Measurements from ENCODE around the gene KLLN. TPM values are rescaled to one million over a fixed set of nuclear protein-coding genes. Genes with fewer than 3 reads are reported as not detected.

KLLN gene
- total RNA-seq, 1 experiment from 2014 or later, result 1.3 TPM

DNA sequence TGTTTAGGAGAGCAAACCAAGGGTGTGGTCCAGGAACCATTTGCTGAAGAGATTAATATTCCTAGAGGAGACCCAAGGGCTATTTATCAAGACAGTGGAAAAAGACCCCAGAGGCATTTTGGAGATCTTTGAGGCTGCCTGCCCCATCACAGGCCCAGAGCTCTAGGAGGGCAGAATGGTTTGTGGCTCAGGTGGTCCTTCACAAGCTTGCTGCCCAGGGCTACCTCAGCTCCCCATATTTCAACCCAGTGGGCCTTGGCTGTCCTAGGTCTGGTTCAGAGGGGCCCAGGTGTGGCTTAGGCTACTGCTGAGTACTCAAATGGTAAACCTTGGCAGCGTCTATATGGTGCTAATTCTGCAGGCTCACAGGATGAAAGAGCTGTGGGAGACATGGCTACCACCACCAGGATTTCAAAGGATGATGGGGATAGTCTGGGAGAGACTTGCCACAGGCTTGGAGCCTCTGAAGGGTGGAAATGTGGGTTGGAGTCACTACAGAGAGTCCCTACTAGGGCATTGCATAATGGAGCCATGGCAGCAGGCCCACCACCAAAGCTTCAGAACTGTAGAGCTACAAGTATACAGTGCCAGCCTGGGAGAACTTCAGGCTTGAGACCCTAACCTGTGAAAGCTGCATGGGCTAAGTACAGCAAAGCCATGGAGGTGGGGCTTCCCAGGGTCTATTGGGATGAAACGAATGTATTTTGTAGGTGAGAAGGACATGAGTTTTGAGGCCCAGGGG, 24.4 kb upstream of the KLLN start:
- H3K36me3 ChIP-seq (ENCODE audit: control insufficient read depth, insufficient read depth, low read length), result no peaks in the 10 kb centered on the region
- ChIA-PET CTCF (no interaction called here), POLR2A (no interaction called here)
- H3K27me3 ChIP-seq (ENCODE audit: control insufficient read depth, insufficient read depth, low read length), result no peaks in the 10 kb centered on the region
- no peak for DNase-seq (ENCODE audit: low read depth, low spot score)
- H3K9me3 ChIP-seq (ENCODE audit: control insufficient read depth, insufficient read depth, low read depth, low read length), result peaks cover 4% of the 10 kb centered on the region; the same call in 1 of the 2 replicates
- in situ Hi-C loops (cut with HindIII; ENCODE audit: low pct_unique_long_range_greater_than_20kb, low sequenced_read_pairs) (no loop called here), intact Hi-C loops (cut with micrococcal nuclease; ENCODE audit: unreplicated experiment) (no loop called here)
- H3K4me1 ChIP-seq (ENCODE audit: control insufficient read depth, insufficient read depth, low read length), result no peaks in the 10 kb centered on the region
- TF ChIP-seq SIN3A (IDR thresholded peaks at IDR 0.05; ENCODE audit: borderline replicate concordance, insufficient read depth, low read depth, low read length), result no peak
- TF ChIP-seq, protein P1, sequence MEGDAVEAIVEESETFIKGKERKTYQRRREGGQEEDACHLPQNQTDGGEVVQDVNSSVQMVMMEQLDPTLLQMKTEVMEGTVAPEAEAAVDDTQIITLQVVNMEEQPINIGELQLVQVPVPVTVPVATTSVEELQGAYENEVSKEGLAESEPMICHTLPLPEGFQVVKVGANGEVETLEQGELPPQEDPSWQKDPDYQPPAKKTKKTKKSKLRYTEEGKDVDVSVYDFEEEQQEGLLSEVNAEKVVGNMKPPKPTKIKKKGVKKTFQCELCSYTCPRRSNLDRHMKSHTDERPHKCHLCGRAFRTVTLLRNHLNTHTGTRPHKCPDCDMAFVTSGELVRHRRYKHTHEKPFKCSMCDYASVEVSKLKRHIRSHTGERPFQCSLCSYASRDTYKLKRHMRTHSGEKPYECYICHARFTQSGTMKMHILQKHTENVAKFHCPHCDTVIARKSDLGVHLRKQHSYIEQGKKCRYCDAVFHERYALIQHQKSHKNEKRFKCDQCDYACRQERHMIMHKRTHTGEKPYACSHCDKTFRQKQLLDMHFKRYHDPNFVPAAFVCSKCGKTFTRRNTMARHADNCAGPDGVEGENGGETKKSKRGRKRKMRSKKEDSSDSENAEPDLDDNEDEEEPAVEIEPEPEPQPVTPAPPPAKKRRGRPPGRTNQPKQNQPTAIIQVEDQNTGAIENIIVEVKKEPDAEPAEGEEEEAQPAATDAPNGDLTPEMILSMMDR (IDR thresholded peaks at IDR 0.05), result no peak
- no peak for TF ChIP-seq TCF7L2 (IDR thresholded peaks at IDR 0.05; ENCODE audit: low read depth, low read length)
- TF ChIP-seq, protein P2, sequence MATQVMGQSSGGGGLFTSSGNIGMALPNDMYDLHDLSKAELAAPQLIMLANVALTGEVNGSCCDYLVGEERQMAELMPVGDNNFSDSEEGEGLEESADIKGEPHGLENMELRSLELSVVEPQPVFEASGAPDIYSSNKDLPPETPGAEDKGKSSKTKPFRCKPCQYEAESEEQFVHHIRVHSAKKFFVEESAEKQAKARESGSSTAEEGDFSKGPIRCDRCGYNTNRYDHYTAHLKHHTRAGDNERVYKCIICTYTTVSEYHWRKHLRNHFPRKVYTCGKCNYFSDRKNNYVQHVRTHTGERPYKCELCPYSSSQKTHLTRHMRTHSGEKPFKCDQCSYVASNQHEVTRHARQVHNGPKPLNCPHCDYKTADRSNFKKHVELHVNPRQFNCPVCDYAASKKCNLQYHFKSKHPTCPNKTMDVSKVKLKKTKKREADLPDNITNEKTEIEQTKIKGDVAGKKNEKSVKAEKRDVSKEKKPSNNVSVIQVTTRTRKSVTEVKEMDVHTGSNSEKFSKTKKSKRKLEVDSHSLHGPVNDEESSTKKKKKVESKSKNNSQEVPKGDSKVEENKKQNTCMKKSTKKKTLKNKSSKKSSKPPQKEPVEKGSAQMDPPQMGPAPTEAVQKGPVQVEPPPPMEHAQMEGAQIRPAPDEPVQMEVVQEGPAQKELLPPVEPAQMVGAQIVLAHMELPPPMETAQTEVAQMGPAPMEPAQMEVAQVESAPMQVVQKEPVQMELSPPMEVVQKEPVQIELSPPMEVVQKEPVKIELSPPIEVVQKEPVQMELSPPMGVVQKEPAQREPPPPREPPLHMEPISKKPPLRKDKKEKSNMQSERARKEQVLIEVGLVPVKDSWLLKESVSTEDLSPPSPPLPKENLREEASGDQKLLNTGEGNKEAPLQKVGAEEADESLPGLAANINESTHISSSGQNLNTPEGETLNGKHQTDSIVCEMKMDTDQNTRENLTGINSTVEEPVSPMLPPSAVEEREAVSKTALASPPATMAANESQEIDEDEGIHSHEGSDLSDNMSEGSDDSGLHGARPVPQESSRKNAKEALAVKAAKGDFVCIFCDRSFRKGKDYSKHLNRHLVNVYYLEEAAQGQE (IDR thresholded peaks at IDR 0.05; ENCODE audit: insufficient read depth in 1 of 2, low read depth in 2 of 2, low read length in 1 of 2), result no peak
- TF ChIP-seq POLR2AphosphoS5 (IDR thresholded peaks at IDR 0.05; ENCODE audit: low read depth, low read length), result no peak
- TSS peak; percentile 1 for BruUV-seq (replicated peaks)
- 0 out of 2 replicates have a peak, but pooled peaks have one; percentile 45 for ATAC-seq
- no peak overlapping the region for H3K4me3 ChIP-seq (ENCODE audit: low read depth in 2 of 2, low read length in 2 of 2)
- no peak overlapping the region for H3K27ac ChIP-seq (ENCODE audit: low read length)

DNA sequence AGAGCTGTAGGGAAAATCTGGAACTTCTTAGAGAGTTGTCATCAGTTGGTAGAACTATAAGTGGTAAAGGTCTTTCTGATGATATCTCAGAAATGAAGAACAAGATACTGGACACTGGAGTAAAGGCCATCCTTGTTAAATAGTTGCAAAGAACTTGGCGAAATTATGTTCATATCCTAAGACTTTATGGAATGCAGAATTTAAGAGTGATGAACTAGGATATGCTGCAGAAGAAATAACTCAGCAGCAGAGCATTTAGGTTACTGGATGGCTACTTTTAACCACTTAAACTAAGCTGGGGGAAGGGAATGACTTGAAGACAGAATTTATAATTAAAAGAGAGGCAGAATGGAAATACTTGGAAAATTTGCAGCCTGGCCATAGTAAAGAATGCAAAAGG, 23.8 kb upstream of the KLLN start:
- DNase-seq (ENCODE audit: low read depth, low spot score), result no peak
- no peak overlapping the region for H3K27ac ChIP-seq (ENCODE audit: low read length)
- no peak for ATAC-seq
- no TSS peak for BruUV-seq (replicated peaks)
- H3K4me1 ChIP-seq (ENCODE audit: control insufficient read depth, insufficient read depth, low read length), result no peaks in the 10 kb centered on the region
- ChIA-PET POLR2A (no interaction called here), CTCF (no interaction called here)
- no peak overlapping the region for H3K4me3 ChIP-seq (ENCODE audit: low read depth in 2 of 2, low read length in 2 of 2)
- intact Hi-C loops (cut with micrococcal nuclease; ENCODE audit: unreplicated experiment), result no loop called here
- H3K27me3 ChIP-seq (ENCODE audit: control insufficient read depth, insufficient read depth, low read length), result no peaks in the 10 kb centered on the region
- no peak for TF ChIP-seq TCF7L2 (IDR thresholded peaks at IDR 0.05; ENCODE audit: low read depth, low read length)
- no peak for TF ChIP-seq POLR2AphosphoS5 (IDR thresholded peaks at IDR 0.05; ENCODE audit: low read depth, low read length)
- no peak for TF ChIP-seq SIN3A (IDR thresholded peaks at IDR 0.05; ENCODE audit: borderline replicate concordance, insufficient read depth, low read depth, low read length)
- TF ChIP-seq, protein P2 (IDR thresholded peaks at IDR 0.05; ENCODE audit: insufficient read depth in 1 of 2, low read depth in 2 of 2, low read length in 1 of 2), result no peak
- TF ChIP-seq, protein P1 (IDR thresholded peaks at IDR 0.05), result no peak
- in situ Hi-C loops (cut with HindIII; ENCODE audit: low pct_unique_long_range_greater_than_20kb, low sequenced_read_pairs), result no loop called here
- H3K36me3 ChIP-seq (ENCODE audit: control insufficient read depth, insufficient read depth, low read length), result no peaks in the 10 kb centered on the region
- H3K9me3 ChIP-seq (ENCODE audit: control insufficient read depth, insufficient read depth, low read depth, low read length), result peaks cover 4% of the 10 kb centered on the region; the same call in 1 of the 2 replicates
